GM10847 (cell line): Measurements from ENCODE around the gene UQCR11.

Experiments used
- POLR2A ChIP-seq: IDR thresholded peaks from 2 replicates; pipeline ENCODE4 v1.6.1; 2011; ENCODE audit not compliant: insufficient read length; ENCODE audit errors: extremely low read depth

UQCR11 gene

GRCh38 chr19:1646659-1647453, 41.6 kb upstream of the UQCR11 start:
- no peak for TF ChIP-seq POLR2A

DNA sequence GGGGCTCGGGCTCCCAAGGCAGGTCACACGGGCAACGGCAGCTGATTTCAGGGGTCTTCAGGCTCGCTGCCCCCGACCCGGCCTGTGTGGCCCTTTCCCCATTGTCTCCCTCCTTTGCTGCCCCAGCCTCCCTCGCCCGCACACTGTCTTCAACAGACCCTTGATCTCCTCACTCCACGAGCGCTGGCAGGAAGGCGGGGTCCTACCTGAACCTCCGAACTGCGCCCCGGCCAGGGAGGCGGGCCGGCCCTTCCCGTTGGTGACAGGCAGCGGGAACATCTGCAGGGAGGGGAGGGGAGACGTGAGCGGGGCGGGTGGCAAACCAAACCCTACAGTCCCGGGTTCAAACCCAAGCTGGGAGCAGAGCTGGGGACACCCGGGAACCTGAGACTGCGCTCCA, 40.9 kb upstream of the UQCR11 start:
- TF ChIP-seq POLR2A: no peak

DNA sequence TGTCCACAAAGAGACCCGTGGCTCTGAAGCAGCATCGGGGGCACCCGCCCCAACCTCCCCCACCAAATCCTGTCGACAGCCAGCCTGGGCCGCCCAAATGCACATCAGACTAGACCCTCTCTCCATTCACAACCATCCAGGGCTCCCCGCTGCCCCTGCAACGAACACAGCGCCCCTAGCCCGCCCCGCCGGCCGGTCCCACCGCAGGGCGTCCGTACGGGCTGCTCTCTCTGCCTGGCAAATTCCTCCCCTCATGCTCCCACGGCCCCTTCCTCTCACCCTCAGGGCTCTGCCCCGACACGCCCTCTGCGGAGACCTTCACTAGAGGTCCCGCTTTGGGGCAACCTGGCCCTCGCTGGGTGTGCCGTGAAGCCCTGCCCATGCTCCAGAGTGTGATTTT, 40.0 kb upstream of the UQCR11 start:
- no peak for TF ChIP-seq POLR2A

- TF ChIP-seq POLR2A: no peak
These were observed 38.8 kb upstream of the UQCR11 start for GRCh38 chr19:1644070-1644469.

DNA sequence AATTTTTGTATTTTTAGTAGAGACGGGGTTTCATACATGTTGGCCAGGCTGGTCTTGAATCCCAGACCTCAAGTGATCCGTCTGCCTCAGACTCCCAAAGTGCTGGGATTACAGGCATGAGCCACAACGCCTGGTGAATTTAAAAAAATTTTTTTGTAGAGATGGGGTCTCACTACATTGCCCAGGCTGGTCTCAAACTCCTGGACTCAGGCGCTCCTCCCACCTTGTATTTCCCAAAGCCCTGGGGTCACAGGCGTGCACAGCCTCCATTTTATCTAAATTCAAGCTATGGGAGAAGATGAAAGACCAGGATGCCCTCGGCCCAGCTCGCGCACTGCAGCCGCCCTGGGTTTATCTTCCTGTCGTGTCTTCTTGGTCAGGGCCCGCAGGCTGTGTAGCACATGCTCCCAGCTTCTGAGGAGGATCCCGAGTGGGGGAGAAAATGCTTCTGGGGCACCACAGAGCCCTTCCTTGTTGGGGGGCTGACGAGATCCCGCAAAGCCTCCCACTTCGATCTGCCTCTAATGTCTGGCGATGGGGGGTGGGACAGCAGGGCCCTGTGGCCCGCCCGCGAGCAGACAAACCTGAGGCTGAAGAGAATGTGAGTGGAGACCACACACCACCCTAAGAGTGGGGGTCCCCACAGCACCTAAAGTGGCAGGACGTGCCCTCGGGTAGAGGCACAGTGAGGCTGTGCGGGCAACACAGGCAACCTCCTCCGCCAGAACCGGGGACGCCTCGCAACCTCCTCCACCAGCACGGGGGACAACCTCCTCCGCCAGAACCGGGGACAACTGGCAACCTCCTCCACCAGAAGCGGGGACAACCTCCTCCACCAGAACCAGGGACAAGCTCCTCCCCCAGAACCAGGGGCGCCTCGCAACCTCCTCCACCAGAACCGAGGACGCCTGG, 31.3 kb upstream of the UQCR11 start:
- no peak for TF ChIP-seq POLR2A

DNA sequence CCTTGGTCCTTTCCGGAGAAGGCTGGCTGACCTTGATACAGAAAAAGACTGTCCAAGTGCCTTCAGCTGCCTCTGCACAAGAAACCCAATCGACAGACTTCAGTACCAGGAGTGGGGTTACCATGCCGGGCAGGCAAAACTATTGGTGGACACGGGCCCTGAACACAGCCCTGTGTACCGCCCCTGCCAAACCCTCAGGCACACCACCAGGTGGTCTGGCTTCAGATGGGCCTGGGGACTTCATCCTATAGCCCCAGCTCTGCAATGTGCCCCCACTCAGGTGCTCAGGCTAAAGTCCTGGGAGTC, 29.6 kb upstream of the UQCR11 start:
- TF ChIP-seq POLR2A: no peak

GRCh38 chr19:1634242-1634937, 29.1 kb upstream of the UQCR11 start:
- no peak for TF ChIP-seq POLR2A

- TF ChIP-seq POLR2A: no peak
These were observed 28.1 kb upstream of the UQCR11 start for GRCh38 chr19:1633269-1633826.

GRCh38 chr19:1632462-1633268, 27.4 kb upstream of the UQCR11 start:
- no peak for TF ChIP-seq POLR2A

GRCh38 chr19:1631557-1632100, 26.4 kb upstream of the UQCR11 start:
- TF ChIP-seq POLR2A: no peak

GRCh38 chr19:1630811-1631210, 25.5 kb upstream of the UQCR11 start:
- TF ChIP-seq POLR2A: no peak

- TF ChIP-seq POLR2A: no peak
These were observed 24.8 kb upstream of the UQCR11 start for GRCh38 chr19:1630012-1630411.

DNA sequence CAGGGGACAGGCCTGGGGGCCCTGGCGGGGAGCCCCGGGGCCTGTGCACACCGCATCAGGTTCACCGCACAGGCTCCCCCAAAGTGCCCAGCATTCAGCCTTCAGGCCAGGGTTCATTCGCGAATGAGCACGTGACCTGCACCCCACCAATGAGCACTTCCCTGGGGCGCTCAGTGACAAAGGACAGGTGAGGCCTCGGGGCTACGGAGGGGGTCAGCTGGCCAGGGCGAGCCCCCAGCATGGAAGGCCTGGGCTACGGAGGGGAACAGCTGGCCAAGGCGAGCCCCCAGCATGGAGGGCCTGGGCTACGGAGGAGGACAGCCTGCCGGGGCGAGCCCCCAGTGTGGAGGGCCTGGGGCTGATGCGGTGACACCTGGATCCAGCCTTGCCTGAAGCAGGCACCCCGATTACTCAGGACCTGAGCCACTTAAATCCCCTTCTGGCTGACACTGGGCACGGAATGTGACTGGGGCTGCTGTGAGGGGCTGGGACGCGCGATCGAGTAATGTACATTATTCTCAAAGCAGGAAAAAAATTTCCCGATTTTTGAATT, 24.1 kb upstream of the UQCR11 start:
- TF ChIP-seq POLR2A: no peak

- no peak for TF ChIP-seq POLR2A
These were observed 21.9 kb upstream of the UQCR11 start for GRCh38 chr19:1627194-1627593.

- no peak for TF ChIP-seq POLR2A
These were observed 21.3 kb upstream of the UQCR11 start for GRCh38 chr19:1626417-1627010.
